DMS153 treated with DMSO at 0.1 percent for 48 hours (cell line): Measurements from ENCODE around the gene UBE2E1.
"Not testable (repeated sequence)": the region's sequence is repeated elsewhere in the genome, so short reads cannot be mapped to it uniquely, and the experiment has no call there.

Experiments
- DNase-seq: peaks from one replicate; lab custom pipeline; 2025; ENCODE audit not compliant: unreplicated experiment; lab: John Stamatoyannopoulos, UW

Gene UBE2E1

DNA sequence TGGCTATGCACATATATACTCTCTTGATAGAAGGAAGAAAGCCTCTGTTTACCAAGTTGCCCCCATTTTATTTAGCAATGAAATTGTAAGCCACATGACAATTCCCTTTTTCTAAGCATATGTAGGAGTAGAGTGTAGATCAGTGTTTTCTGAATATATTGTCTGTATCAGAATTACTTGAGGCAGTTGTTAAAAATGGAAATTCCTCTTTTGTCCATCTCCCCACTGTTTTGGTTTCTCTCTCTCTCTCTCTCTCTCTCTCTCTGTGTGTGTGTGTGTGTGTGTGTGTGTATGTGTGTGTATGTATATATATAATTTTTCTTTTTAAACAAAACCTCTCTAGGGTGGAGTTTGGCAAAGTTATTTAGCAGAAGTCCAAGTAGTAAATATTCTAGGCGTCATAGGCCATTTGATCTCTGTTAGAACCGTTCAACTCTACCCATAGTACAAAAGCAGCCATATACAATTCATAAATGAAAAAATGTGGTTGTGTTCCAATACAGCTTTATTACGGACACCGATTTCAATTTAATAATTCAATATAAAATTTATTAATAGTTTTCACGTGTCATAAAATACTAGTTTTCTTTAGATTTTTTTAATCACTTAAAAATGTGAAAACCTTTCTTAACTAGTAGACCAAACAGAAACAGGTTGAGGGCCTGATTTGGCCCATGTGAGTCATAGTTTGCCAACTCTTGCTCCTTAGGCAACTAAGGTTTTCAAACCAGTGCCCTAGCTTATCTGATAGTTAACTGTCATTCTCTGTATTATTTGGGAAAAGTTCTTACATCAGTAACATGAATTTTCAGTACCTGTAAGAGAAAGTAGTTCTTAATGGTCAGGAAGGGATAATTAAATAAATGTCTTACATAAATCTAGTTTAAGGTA, 39.8 kb downstream of the UBE2E1 start:
- DNase-seq = no peak

DNA sequence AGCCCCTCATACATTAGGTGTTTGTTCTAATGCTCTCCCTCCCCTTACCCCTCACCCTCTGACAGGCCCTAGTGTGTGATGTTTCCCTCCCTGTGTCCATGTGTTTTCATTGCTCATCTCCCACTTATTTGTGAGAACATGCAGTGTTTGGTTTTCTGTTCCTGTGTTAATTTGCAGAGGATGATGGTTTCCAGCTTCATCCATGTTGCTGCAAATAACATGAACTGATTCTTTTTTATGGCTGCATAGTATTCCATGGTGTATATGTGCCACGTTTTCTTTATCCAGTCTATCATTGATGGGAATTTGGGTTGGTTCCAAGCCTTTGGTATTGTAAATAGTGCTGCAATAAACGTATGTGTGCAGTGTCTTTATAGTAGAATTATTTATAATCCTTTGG, 43.7 kb downstream of the UBE2E1 start:
- DNase-seq = not testable (repeated sequence)

DNA sequence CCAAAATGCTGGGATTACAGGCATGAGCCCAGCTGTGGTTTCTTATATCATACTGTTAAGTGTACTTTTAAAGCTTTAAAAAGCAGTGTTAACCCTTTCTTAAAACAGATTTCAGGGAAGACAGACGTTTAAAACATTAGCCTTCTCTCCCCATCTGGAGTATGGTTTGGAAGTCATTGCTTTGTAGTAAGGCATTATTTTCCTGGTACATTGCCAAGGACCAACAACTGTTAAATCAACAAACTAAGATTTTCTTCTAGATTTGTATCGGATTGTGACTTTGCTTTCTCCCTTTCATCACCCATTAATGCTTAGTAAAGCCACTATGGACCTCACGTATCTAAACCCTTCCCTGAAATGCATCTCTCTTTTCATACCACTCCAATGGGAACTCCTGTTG, 50.5 kb downstream of the UBE2E1 start:
- DNase-seq = no peak

DNA sequence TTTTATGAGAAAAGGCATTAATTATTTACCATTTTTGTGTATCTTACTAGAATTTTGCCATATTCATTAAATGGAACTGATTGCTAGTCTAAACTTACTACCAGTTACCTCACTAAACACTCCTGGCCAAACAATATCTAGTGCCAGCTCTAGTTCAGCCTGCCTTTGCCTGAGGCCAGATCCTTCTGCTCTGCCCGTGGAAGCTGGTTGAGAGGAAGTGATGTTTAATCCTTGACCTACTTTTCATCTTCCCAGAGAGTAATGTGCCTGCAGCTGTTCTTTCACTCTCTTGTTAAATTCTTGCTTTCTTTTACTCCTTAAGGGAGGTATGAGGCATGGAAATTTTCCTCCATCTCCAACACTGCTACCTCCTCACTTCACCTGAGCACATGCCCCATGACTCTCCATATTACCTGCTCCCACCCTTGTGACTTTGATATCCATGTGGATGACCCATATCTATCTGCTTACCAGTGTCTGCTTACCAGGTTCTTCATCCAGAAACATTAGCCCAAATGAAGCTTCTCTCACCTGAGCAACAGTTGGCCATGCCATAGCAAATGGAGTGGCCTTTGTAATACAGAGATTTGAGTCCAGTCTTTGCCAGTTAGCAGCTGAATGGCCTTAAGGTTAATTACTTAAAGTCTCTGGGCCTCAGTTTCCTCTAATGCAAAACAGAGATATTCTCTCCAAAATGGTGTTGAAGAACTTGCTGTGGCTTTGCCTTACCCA, 53.4 kb downstream of the UBE2E1 start:
- DNase-seq = no peak

DNA sequence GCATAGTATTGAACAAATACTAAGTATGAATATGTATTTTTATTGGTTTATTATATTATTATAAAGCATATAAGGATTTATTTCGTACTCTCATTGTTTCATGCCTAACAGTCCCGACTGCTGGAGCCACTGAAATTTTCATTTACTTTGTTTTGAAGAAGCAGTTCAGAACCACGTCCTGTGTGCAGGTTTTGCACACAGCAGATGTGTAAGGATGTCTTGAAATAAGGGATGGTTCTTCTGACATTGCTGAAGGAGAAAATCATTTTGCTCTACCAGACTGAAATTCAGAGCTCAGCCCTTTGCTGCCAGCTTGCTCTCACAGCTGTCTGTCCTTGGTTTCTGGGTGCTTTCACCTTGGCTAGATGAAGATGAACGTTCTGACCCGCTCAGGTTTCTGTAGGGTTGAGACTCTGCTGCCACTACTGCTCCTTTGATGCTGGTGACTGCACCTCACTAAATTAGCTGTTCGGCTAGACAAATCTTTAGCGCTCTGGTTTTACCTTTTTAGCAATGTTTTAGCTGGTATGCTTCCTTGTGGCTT, 54.2 kb downstream of the UBE2E1 start:
- no peak for DNase-seq

DNA sequence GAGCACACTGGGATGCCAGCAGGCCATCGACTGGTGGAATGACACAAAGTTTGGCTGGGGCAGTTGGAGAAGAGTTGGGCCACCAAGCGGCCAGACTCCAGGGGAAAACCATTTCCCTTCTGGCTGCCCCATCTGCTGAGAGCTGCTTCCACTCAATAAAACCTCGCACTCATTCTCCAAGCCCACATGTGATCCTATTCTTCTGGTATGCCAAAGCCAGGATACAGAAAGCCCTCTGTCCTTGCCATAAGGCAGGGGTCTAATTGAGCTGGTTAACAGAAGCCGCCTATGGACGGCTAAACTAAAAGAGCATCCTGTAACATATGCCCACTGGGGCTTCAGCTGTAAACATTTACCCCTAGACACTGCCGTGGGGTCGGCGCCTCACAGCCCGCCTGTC, 55.9 kb downstream of the UBE2E1 start:
- no peak for DNase-seq

DNA sequence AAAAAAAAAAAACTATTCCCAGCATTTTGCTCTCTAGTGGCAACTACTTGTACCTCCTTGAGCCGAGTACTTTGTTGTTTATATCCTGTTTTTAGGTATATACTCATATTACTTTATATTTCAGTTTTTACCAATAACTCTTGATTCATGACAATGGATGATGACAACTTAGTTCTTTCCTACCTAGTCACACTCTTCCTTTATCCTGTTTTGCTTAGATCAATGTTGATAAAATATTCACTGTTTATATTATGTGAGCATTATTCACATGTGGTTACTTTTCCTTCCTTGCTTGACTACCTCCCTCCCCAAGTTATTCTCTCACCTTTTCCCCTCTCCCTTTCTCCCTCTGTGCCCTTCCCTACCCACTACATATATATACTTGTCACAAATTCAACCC, 57.3 kb downstream of the UBE2E1 start:
- DNase-seq = no peak

DNA sequence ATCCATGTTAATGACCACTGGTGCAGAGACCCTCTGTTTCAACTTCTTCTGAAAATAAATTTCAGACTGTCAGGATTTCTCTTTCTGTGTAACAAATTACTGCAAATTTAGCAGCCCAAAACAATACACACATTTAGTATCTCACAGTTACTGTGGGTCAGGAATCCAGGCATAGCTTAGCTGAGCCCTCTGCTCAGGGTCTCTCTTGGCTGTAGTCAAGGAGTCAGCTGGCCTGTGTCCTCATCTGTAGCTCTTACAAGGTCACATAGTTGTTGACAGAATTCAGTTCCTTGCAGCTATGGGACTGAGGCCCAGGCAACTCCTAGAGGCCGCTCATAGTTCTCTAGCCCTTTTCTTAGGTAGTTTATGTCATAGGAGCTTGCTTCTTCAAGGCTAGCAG, 59.2 kb downstream of the UBE2E1 start:
- DNase-seq = no peak

DNA sequence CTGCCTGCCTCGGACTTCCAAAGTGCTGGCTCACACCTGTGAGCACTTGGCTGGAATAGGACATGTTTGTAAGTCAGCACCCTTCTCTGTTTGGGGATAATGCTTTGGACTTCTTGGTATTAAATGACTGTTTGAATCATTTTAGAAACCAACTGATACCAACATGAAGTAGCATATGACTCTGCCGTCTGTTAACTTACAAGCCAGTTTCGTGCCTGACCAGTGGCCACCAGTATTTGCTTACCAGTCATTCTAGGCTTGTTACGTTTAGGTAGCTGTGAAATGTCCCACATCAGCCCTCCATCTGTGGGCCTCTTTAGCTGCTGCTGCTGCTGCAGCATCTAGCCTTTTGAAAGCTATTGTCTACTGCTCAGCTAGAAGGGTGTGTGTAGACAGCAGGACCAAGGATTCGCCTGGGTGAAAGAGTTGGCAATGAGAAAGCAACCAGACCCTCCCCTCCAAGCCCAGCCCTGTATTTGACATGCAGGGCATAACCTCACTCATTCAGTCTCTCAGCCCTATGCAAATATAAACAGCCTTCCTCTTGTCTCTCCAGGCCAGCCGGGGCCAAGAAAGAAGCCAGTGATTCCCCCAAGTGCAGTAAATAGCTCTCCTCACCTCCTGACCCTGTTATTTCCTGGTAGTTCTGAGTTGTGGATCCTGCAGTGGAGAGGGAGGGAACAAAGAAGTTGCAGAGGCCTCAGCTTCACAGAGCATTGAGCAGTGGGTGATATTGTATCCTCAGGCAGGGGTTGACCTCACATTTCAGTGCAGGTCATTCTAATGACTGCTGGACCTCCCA, 60.0 kb downstream of the UBE2E1 start:
- DNase-seq = no peak

DNA sequence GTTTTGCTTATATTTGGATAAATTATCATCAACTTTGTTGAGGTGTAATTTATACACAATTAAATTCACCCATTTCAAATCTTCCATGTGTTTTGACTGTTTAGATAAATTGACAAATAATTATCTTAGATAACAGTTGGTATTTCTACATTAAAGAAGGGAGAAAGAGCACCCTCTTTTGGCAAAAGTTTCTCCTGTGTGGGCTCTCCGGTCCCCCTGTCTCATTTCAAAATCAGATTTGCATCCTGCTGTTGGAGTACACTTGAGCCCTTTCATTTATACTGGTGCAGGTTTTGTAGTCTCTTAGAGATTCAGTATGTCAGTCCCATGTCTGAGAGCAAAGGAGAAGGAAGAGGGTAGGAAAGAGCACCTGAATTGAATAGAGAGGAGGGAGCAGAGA, 61.6 kb downstream of the UBE2E1 start:
- DNase-seq = no peak

DNA sequence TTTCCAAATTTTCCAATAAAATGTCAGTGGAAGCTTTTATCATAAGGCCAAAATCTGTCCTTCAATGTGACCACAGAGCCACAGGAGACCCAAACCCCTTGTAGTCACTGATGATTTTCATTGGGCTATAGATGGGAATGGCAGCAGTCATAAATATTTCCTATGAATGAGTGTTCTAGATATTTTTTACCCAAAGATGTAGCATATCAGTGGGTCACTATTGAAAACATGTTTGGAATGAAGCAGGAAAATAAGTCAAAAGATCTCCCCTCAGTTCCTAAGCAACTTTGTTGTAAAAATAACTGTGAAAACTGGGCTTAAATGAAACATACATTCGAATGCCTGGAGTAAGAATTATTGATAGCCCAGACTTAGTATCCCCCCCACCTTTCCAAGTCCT, 62.1 kb downstream of the UBE2E1 start:
- no peak for DNase-seq

DNA sequence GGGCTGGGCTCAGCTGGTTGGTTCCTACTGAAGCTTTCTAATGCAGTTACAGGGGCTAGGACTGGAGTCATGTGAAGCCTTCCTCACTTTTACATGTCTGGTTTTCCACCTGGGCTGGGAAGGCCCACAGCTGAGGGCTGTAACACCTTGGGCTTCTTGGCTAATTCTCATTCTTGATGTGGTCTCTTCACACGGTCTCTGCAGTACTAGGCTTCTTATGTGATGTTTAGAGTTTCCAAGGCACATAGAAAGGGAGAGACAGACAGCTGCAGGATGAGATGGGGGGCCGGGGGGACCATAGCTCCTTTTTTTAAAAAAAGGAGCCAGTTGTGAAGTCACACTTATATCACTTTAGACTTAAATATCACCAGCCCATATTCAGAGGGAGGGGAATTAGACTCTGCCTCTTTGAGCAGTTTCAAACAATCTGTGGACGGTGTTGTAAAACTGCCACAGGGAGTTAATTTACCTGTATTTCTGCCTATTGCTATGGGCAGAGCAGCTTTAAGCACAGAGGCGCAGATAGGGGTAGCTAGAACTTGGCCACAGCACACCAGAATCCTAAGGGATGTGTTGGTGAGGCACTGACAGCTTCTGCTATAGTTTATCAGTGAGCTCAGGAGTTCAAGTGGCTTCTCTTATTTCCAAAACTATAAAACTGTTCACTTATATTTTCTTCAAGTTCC, 64.4 kb downstream of the UBE2E1 start:
- DNase-seq = no peak

DNA sequence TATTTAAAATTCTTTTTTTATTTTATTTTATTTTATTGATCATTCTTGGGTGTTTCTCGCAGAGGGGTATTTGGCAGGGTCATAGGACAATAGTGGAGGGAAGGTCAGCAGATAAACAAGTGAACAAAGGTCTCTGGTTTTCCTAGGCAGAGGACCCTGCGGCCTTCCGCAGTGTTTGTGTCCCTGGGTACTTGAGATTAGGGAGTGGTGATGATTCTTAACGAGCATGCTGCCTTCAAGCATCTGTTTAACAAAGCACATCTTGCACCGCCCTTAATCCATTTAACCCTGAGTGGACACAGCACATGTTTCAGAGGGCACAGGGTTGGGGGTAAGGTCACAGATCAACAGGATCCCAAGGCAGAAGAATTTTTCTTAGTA, 64.9 kb downstream of the UBE2E1 start:
- not testable (repeated sequence) for DNase-seq

DNA sequence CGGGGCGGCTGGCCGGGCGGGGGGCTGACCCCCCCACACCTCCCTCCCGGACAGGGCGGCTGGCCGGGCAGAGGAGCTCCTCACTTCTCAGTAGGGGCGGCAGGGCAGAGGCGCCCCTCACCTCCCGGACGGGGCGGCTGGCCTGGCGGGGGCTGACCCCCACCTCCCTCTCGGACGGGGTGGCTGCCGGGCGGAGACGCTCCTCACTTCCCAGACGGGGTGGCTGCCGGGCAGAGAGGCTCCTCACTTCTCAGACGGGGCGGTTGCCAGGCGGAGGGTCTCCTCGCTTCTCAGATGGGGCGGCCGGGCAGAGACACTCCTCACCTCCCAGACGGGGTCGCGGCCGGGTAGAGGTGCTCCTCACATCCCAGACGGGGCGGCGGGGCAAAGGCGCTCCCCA, 65.6 kb downstream of the UBE2E1 start:
- DNase-seq = not testable (repeated sequence)

DNA sequence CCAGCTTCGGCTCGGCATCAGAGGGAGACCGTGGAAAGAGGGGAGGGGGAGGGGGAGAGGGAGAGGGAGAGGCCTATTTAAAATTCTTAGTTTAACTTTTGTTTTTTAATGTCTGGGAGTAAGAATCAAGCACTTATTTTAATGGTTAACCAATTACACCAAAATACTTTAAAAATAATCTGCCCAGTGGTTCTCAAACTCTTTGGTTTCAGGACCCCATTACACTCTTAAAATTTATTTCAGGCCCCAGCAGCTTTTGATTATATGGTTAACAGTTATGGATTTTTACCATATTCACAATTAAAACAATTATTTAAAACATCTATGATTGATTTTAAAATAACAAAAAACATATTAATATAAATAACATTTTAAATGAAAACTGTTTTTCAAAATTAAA, 66.6 kb downstream of the UBE2E1 start:
- no peak for DNase-seq

DNA sequence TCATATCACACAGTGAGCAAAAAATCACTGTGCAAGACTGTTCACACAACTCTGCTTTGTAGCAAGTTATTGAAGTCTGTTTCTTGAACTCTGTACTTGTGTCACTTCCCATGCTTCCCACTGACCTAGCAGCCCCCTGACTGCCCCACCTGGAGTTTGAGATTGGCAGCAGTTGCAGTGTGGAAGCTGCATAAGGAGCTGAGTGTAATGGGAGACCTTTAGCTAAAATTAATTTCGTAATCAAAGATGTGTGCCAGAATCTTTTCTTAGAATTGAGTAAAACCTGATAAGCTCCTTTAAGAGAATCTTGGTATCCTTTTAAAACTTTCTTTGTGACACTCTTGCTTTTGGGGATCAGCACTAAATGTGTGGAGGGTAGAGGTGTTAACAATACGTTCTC, 68.2 kb downstream of the UBE2E1 start:
- DNase-seq = no peak

DNA sequence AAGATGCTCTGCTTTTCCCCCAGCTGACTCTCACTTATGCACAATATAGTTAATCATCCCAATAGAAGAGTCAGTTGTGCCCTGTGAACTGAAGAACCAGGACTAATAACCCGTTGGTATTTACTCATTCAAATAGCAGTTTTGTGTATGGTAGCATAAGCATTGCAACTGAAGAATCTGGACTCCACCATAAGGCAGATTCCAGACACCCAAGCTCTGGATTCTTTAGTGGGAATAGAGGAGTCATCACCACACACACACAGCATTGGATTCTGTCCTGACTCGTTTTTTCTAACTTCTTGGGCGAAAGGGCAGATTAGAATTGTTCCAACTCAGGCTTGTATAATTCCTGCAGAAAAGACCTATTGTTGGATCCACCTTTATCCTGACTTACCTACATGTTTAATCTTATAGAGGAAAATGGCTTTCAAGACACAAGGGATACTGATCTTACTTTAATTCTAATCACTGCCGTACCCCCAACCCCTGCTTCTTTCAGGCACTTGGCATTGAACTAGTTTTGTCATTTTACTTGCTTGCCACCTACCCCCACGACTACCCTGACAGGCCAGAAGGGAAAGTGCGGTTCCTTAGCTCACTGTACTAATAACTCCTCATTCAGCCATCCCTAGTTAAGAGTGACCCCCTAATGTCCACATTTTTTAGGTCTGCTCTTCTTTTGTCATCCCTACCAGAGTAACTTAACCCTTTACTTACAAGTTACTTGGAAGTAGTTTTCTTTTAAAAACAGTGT, 68.8 kb downstream of the UBE2E1 start:
- no peak for DNase-seq

DNA sequence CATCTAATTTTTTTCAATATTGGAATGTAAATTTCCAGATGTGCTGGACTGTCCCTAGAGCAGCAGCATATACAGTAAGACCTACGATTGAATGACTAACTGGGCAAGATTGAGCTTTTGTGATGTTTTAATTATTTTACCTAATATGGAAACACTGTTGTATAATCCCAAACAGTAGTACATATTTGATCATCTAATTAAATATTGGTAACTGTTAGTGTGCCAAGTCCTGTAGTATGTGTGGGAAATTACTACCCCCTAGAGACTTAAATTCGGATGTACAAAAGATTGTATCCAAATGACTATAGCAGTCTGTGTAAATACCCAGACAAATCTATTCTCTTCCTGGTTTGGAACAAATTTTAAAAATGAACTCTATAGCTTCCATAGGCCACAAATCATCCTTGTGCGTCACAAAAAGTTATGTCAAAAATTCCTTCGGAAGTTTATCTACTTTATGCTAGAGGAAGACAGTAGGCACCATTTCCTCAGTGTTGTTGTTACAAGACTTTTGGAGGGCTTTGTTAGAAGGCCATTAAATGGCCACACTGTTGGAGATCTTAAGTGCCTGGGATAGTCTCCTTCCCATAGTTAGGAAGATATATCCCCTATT, 69.5 kb downstream of the UBE2E1 start:
- DNase-seq = no peak

DNA sequence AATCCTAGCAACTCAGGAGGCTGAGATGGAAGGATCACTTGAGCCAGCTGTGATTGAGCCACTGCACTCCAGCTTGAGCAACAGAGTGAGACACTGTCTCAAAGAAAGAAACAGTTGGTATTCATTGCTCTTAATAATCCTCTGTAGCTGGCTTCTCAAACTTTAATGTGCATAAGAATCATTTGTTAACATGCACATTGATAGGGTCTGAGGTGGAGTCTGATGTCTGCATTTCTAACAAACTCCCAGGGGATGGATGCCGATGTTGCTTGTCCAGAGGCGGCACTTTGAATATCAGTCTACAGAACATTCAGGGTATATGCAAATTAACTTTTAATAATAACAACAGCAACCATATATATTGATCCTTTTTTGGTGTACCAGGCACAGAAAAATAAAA, 71.2 kb downstream of the UBE2E1 start:
- no peak for DNase-seq
